ENCODE results near the gene NUP214. TPM values are rescaled to one million over a fixed set of nuclear protein-coding genes. Genes with fewer than 3 reads are reported as not detected.

The NUP214 gene
- total RNA-seq, 2 experiments from 2014 or later = 61.4 to 97.7 TPM

- peak; percentile 7 for ATAC-seq
- Mint-ChIP-seq H3K4me1 (peaks cover 37% of the 10 kb centered on the region), H3K9me3 (ENCODE audit: low read depth) (no peaks in the 10 kb centered on the region), H3K36me3 (ENCODE audit: low read depth) (peaks cover 43% of the 10 kb centered on the region), H3K4me3 (peak overlapping the region; percentile 90), H3K27ac (peak overlapping the region; percentile 100), H3K27me3 (no peaks in the 10 kb centered on the region)
- intact Hi-C loops (cut with DNase I, micrococcal nuclease) = loop anchor here (1.0 to 10.0 kb wide), 7 partner anchors 22 to 560 kb away; partner anchors contain the start of gene POMT1 (in 2 of the 2)
- POLR2A ChIA-PET = interaction anchor here (3.8 kb wide), 1 partner anchor 18 kb away, joined by 20 read pairs; no protein-coding TSS in a partner anchor
- peak; percentile 63 for DNase-seq
- CTCF ChIA-PET = interaction anchor here (0.6 to 2.4 kb wide), 9 partner anchors 11 to 189 kb away, joined by 3 to 8 read pairs (median 3); partner anchors contain the start of gene PLPP7
Measured at GRCh38 chr9:131274674-131275331, 149.4 kb downstream of the NUP214 start.

- peak; percentile 62 for DNase-seq
- peak overlapping the region; percentile 100 for H3K27ac Mint-ChIP-seq
- intact Hi-C loops (cut with DNase I, micrococcal nuclease) = loop anchor here (1.0 to 10.0 kb wide), 5 partner anchors 23 to 561 kb away; no protein-coding TSS in a partner anchor
- ChIA-PET CTCF (interaction anchor here (0.6 to 2.2 kb wide), 4 partner anchors 19 to 98 kb away, joined by 3 to 8 read pairs (median 4); no protein-coding TSS in a partner anchor), POLR2A (interaction anchor here (3.8 kb wide), 1 partner anchor 19 kb away, joined by 20 read pairs; no protein-coding TSS in a partner anchor)
- peaks cover 39% of the 10 kb centered on the region for H3K36me3 Mint-ChIP-seq (ENCODE audit: low read depth)
- H3K4me3 Mint-ChIP-seq = peak overlapping the region; percentile 90
- no peaks in the 10 kb centered on the region for H3K9me3 Mint-ChIP-seq (ENCODE audit: low read depth)
- peak; percentile 4 for ATAC-seq
- H3K4me1 Mint-ChIP-seq = peaks cover 33% of the 10 kb centered on the region
- H3K27me3 Mint-ChIP-seq = no peaks in the 10 kb centered on the region
Measured at GRCh38 chr9:131275332-131276093, 150.1 kb downstream of the NUP214 start.

GRCh38 chr9:131276094-131276888, 150.9 kb downstream of the NUP214 start, which contains the start of gene FAM78A:
Gene FAM78A, minus strand, starts transcription at chr9:131276510. Its CDS starts 331 bp downstream, at chr9:131276179.
- ATAC-seq (no peak), DNase-seq (peak; percentile 73)
- Mint-ChIP-seq H3K9me3 (ENCODE audit: low read depth) (no peaks in the 10 kb centered on the region), H3K27ac (peak within 1 kb of the TSS; percentile 100), H3K4me1 (peaks cover 26% of the 10 kb centered on the region), H3K4me3 (peak within 1 kb of the TSS; percentile 90), H3K36me3 (ENCODE audit: low read depth) (peaks cover 39% of the 10 kb centered on the region), H3K27me3 (no peaks in the 10 kb centered on the region)
- ChIA-PET POLR2A (interaction anchor here (3.8 kb wide), 1 partner anchor 20 kb away, joined by 20 read pairs; no protein-coding TSS in a partner anchor), CTCF (interaction anchor here (0.6 to 1.3 kb wide), 3 partner anchors 16 to 47 kb away, joined by 3 to 4 read pairs (median 3); no protein-coding TSS in a partner anchor)
- intact Hi-C loops (cut with DNase I, micrococcal nuclease) = loop anchor here in 1 of 2 experiments (5.0 to 10.0 kb wide), 2 partner anchors 391 to 561 kb away; no protein-coding TSS in a partner anchor

GRCh38 chr9:131276891-131277286, 151.5 kb downstream of the NUP214 start:
- Mint-ChIP-seq H3K36me3 (ENCODE audit: low read depth) (peaks cover 36% of the 10 kb centered on the region), H3K9me3 (ENCODE audit: low read depth) (no peaks in the 10 kb centered on the region), H3K4me3 (peak overlapping the region; percentile 90), H3K4me1 (peaks cover 24% of the 10 kb centered on the region), H3K27ac (no peak overlapping the region), H3K27me3 (peaks cover 2% of the 10 kb centered on the region)
- intact Hi-C loops (cut with DNase I, micrococcal nuclease) = loop anchor here in 1 of 2 experiments (1.0 to 10.0 kb wide), 4 partner anchors 96 to 562 kb away; partner anchors contain the start of gene NUP214
- ATAC-seq (peak; percentile 13), DNase-seq (peak; percentile 66)
- ChIA-PET POLR2A (no interaction called here), CTCF (interaction anchor here (0.6 to 1.3 kb wide), 3 partner anchors 17 to 128 kb away, joined by 3 to 4 read pairs (median 3); no protein-coding TSS in a partner anchor)

GRCh38 chr9:131277287-131277909, 152.0 kb downstream of the NUP214 start:
- ATAC-seq = no peak
- H3K9me3 Mint-ChIP-seq (ENCODE audit: low read depth) = no peaks in the 10 kb centered on the region
- intact Hi-C loops (cut with DNase I, micrococcal nuclease) = loop anchor here in 1 of 2 experiments (1.0 to 10.0 kb wide), 4 partner anchors 96 to 563 kb away; partner anchors contain the start of gene NUP214
- H3K27ac Mint-ChIP-seq = no peak overlapping the region
- H3K27me3 Mint-ChIP-seq = peaks cover 7% of the 10 kb centered on the region
- peaks cover 32% of the 10 kb centered on the region for H3K36me3 Mint-ChIP-seq (ENCODE audit: low read depth)
- H3K4me3 Mint-ChIP-seq = peak overlapping the region; percentile 90
- ChIA-PET POLR2A (interaction anchor here (0.7 kb wide), 1 partner anchor 100 kb away, joined by 3 read pairs; no protein-coding TSS in a partner anchor), CTCF (interaction anchor here (0.6 to 1.3 kb wide), 4 partner anchors 17 to 225 kb away, joined by 3 to 4 read pairs (median 3); partner anchors contain the start of gene POMT1)
- peak; percentile 58 for DNase-seq
- peaks cover 24% of the 10 kb centered on the region for H3K4me1 Mint-ChIP-seq

GRCh38 chr9:131277910-131278701, 152.7 kb downstream of the NUP214 start:
- Mint-ChIP-seq H3K27me3 (peaks cover 7% of the 10 kb centered on the region), H3K27ac (peak overlapping the region; percentile 71), H3K9me3 (ENCODE audit: low read depth) (no peaks in the 10 kb centered on the region), H3K36me3 (ENCODE audit: low read depth) (peaks cover 28% of the 10 kb centered on the region), H3K4me3 (peak overlapping the region; percentile 75), H3K4me1 (peaks cover 22% of the 10 kb centered on the region)
- ChIA-PET POLR2A (interaction anchor here (0.7 kb wide), 1 partner anchor 101 kb away, joined by 3 read pairs; no protein-coding TSS in a partner anchor), CTCF (interaction anchor here (0.6 to 1.7 kb wide), 5 partner anchors 8 to 500 kb away, joined by 3 to 7 read pairs (median 3); partner anchors contain the start of gene POMT1)
- DNase-seq = peak; percentile 88
- intact Hi-C loops (cut with DNase I, micrococcal nuclease) = loop anchor here (1.0 to 10.0 kb wide), 7 partner anchors 22 to 563 kb away; partner anchors contain the start of gene NUP214 (in 1 of the 2)
- ATAC-seq = peak; percentile 55

- ChIA-PET CTCF (interaction anchor here (0.6 to 1.7 kb wide), 4 partner anchors 9 to 499 kb away, joined by 3 to 7 read pairs (median 4); no protein-coding TSS in a partner anchor), POLR2A (no interaction called here)
- DNase-seq (peak; percentile 47), ATAC-seq (no peak)
- intact Hi-C loops (cut with DNase I, micrococcal nuclease) = loop anchor here (1.0 to 10.0 kb wide), 5 partner anchors 22 to 564 kb away; no protein-coding TSS in a partner anchor
- Mint-ChIP-seq H3K9me3 (ENCODE audit: low read depth) (no peaks in the 10 kb centered on the region), H3K4me3 (no peak overlapping the region), H3K36me3 (ENCODE audit: low read depth) (peaks cover 22% of the 10 kb centered on the region), H3K4me1 (peaks cover 22% of the 10 kb centered on the region), H3K27me3 (peaks cover 7% of the 10 kb centered on the region), H3K27ac (peak overlapping the region; percentile 71)
Measured at GRCh38 chr9:131278702-131279111, 153.3 kb downstream of the NUP214 start.

GRCh38 chr9:131279196-131279862, 153.9 kb downstream of the NUP214 start:
- Mint-ChIP-seq H3K4me3 (no peak overlapping the region), H3K36me3 (ENCODE audit: low read depth) (peaks cover 19% of the 10 kb centered on the region), H3K27ac (peak overlapping the region; percentile 71), H3K9me3 (ENCODE audit: low read depth) (no peaks in the 10 kb centered on the region), H3K27me3 (peaks cover 7% of the 10 kb centered on the region), H3K4me1 (peaks cover 22% of the 10 kb centered on the region)
- ATAC-seq = no peak
- ChIA-PET CTCF (interaction anchor here (0.7 to 1.7 kb wide), 2 partner anchors 9 to 22 kb away, joined by 4 to 7 read pairs; no protein-coding TSS in a partner anchor), POLR2A (no interaction called here)
- DNase-seq = no peak
- intact Hi-C loops (cut with DNase I, micrococcal nuclease) = loop anchor here in 1 of 2 experiments (5.0 to 10.0 kb wide), 2 partner anchors 388 to 565 kb away; no protein-coding TSS in a partner anchor
